NCI-H2081 treated with DMSO at 0.1 percent for 48 hours (cell line): Measurements from ENCODE around the gene PRDM15.

Experiments used
- DNase-seq: peaks from one replicate; lab custom pipeline; 2025; lab: John Stamatoyannopoulos, UW

PRDM15 gene

GRCh38 chr21:41879190-41879998 lies at the start of gene PRDM15:
Gene PRDM15 (minus strand): TSS chr21:41879344. CDS start chr21:41860363, 18,981 bp downstream.
- no peak for DNase-seq

GRCh38 chr21:41928621-41929220 lies 49.6 kb upstream of the PRDM15 start:
- DNase-seq, result no peak

GRCh38 chr21:41927727-41928409 lies 48.7 kb upstream of the PRDM15 start:
- no peak for DNase-seq

- DNase-seq, result no peak
These were observed 47.6 kb upstream of the PRDM15 start for GRCh38 chr21:41926807-41927171.

GRCh38 chr21:41926117-41926806 lies 47.1 kb upstream of the PRDM15 start:
- no peak for DNase-seq

- DNase-seq, result no peak
These were observed 46.6 kb upstream of the PRDM15 start for GRCh38 chr21:41925767-41926116.

- no peak for DNase-seq
These were observed 45.2 kb upstream of the PRDM15 start for GRCh38 chr21:41924368-41924754.

- no peak for DNase-seq
These were observed 44.7 kb upstream of the PRDM15 start for GRCh38 chr21:41923631-41924367.

- DNase-seq, result no peak
These were observed 44.0 kb upstream of the PRDM15 start for GRCh38 chr21:41923186-41923585.

GRCh38 chr21:41921021-41921420 lies 41.9 kb upstream of the PRDM15 start:
- DNase-seq, result no peak

- no peak for DNase-seq
These were observed 41.3 kb upstream of the PRDM15 start for GRCh38 chr21:41920476-41920875.

- DNase-seq, result no peak
These were observed 40.7 kb upstream of the PRDM15 start for GRCh38 chr21:41919666-41920398.

- no peak for DNase-seq
These were observed 39.6 kb upstream of the PRDM15 start for GRCh38 chr21:41918561-41919358.

GRCh38 chr21:41917531-41917930 lies 38.4 kb upstream of the PRDM15 start:
- DNase-seq, result no peak

GRCh38 chr21:41916888-41917433 lies 37.8 kb upstream of the PRDM15 start:
- no peak for DNase-seq

- DNase-seq, result no peak
These were observed 35.8 kb upstream of the PRDM15 start for GRCh38 chr21:41914965-41915364.

- DNase-seq, result no peak
These were observed 35.2 kb upstream of the PRDM15 start for GRCh38 chr21:41914358-41914757.

- no peak for DNase-seq
These were observed 34.1 kb upstream of the PRDM15 start for GRCh38 chr21:41913230-41913629.

GRCh38 chr21:41908829-41909228 lies 29.7 kb upstream of the PRDM15 start:
- no peak for DNase-seq
